Measurements from ENCODE around the gene SGO2. TPM values are rescaled to one million over a fixed set of nuclear protein-coding genes. Genes with fewer than 3 reads are reported as not detected.

The SGO2 gene
- total RNA-seq, 1 experiment from 2014 or later: 25.4 TPM

Other genes starting within 250 kb of the SGO2 start
- gene SPATS2L, start 219.5 kb upstream of the SGO2 start, total RNA-seq (2021; ENCODE audit: unreplicated experiment): 87.1 TPM
- gene KCTD18, start 16.1 kb upstream of the SGO2 start, total RNA-seq (2021; ENCODE audit: unreplicated experiment): 12.8 TPM
- 0.71 TPM for gene AOX1, start 59.8 kb downstream of the SGO2 start, total RNA-seq (2021; ENCODE audit: unreplicated experiment)